Esophagus (tissue), 2 donors: ENCODE data around the gene EEF1B2. TPM values are rescaled to one million over a fixed set of nuclear protein-coding genes. Genes with fewer than 3 reads are reported as not detected.
A peak's percentile ranks its signal among the peaks of the same experiment; 100 is the strongest.
"Not testable (repeated sequence)": the region's sequence is repeated elsewhere in the genome, so short reads cannot be mapped to it uniquely, and the experiment has no call there.

Experiments used
- H3K27ac ChIP-seq, 2 donors: one replicate each; pipeline ENCODE4 v1.5.1; 2013; ENCODE audit warnings: low read depth in 2 of 2, mild to moderate bottlenecking in 2 of 2, inconsistent platforms in 1 of 2, low read length in 1 of 2, moderate library complexity in 1 of 2
- H3K27me3 ChIP-seq, 2 donors: one replicate each; pipeline ENCODE4 v1.6.1; 2013; ENCODE audit warnings: low read length in 2 of 2, control low read depth in 1 of 2, mild to moderate bottlenecking in 1 of 2; ENCODE audit not compliant: insufficient read depth in 2 of 2, control insufficient read depth in 1 of 2
- H3K36me3 ChIP-seq, 2 donors: one replicate each; pipeline ENCODE4 v1.6.1; 2013; ENCODE audit warnings: low read length in 1 of 2; ENCODE audit not compliant: control insufficient read depth in 2 of 2, insufficient read depth in 2 of 2
- H3K4me1 ChIP-seq, 2 donors: one replicate each; pipeline ENCODE4 v1.6.1; 2013; ENCODE audit warnings: low read length in 1 of 2; ENCODE audit not compliant: control insufficient read depth in 2 of 2, insufficient read depth in 2 of 2
- H3K4me3 ChIP-seq, 2 donors: one replicate each; pipeline ENCODE4 v1.5.1; 2013; ENCODE audit warnings: low read length in 2 of 2, mild to moderate bottlenecking in 2 of 2, low read depth in 1 of 2, moderate library complexity in 1 of 2
- H3K9me3 ChIP-seq, 2 donors: one replicate each; pipeline ENCODE4 v1.6.1; 2013; ENCODE audit warnings: mild to moderate bottlenecking in 2 of 2, low read depth in 1 of 2, low read length in 1 of 2, moderate library complexity in 1 of 2; ENCODE audit not compliant: control insufficient read depth in 2 of 2, insufficient read depth in 1 of 2
- WGBS, 2 donors: extraction: QIAGEN DNeasy Blood & Tissue Kit; methylation state at CpG; one replicate each; pipeline ENCODE4 v1.1.7; 2013; 5-methylcytosine and 5-hydroxymethylcytosine counted together
- polyA plus RNA-seq, 2 donors: library from polyadenylated mRNA; stranded (reverse); fragments of 200-250 nt; gene quantifications; one replicate each; pipeline ENCODE4 v1.2.3, GENCODE V29; 2013
- donor health status: healthy with polysubstance abuse.
- donor health status: Bipolar disorder and iron deficiency.

Gene EEF1B2
- polyA plus RNA-seq: 1,000 to 10,000 TPM in 1 of 2 donors, 100 to 1,000 TPM in 1; 803 to 1,031 TPM

- Histone ChIP-seq H3K36me3 (peaks cover 0 to 6% of the 10 kb centered on the region in 2 donors), H3K9me3 (no peaks in the 10 kb centered on the region), H3K27me3 (no peaks in the 10 kb centered on the region), H3K4me1 (peaks cover 2% of the 10 kb centered on the region in 2 donors), H3K27ac (peak within 1 kb of the TSS; percentile 85 to 94), H3K4me3 (peak within 1 kb of the TSS; percentile 72 to 78)
- WGBS, 2 donors: 0% methylated on average over 64 of the region's 64 CpGs
Observed at GRCh38 chr2:206159346-206160124, at the start of gene EEF1B2, which contains the start of gene NDUFS1. TSS of gene EEF1B2 (plus strand) at chr2:206159895. CDS start at chr2:206159980, 85 bp downstream. TSS of gene NDUFS1 (minus strand) at chr2:206159444. CDS start at chr2:206153678, 5,766 bp downstream.

- Histone ChIP-seq H3K4me3 (no peak overlapping the region), H3K27me3 (no peaks in the 10 kb centered on the region), H3K27ac (no peak overlapping the region), H3K36me3 (peaks cover 0 to 2% of the 10 kb centered on the region in 2 donors), H3K4me1 (no peaks in the 10 kb centered on the region), H3K9me3 (no peaks in the 10 kb centered on the region)
- 94 to 95% methylated on average over 3 of the region's 3 CpGs for WGBS, 2 donors
Observed at GRCh38 chr2:206112108-206112507, 47.6 kb upstream of the EEF1B2 start.

GRCh38 chr2:206112846-206113547, 46.7 kb upstream of the EEF1B2 start:
- Histone ChIP-seq H3K4me3 (no peak overlapping the region), H3K4me1 (no peaks in the 10 kb centered on the region), H3K36me3 (peaks cover 0 to 2% of the 10 kb centered on the region in 2 donors), H3K27ac (no peak overlapping the region), H3K9me3 (no peaks in the 10 kb centered on the region), H3K27me3 (no peaks in the 10 kb centered on the region)
- 91 to 95% methylated on average over 7 of the region's 7 CpGs for whole genome bisulfite sequencing, 2 donors

- Histone ChIP-seq H3K27ac (no peak overlapping the region), H3K36me3 (peaks cover 0 to 5% of the 10 kb centered on the region in 2 donors), H3K4me3 (no peak overlapping the region), H3K4me1 (no peaks in the 10 kb centered on the region), H3K9me3 (no peaks in the 10 kb centered on the region), H3K27me3 (no peaks in the 10 kb centered on the region)
- WGBS, 2 donors: 89 to 93% methylated on average over 3 of the region's 3 CpGs
Observed at GRCh38 chr2:206115026-206115578, 44.6 kb upstream of the EEF1B2 start.

- Histone ChIP-seq H3K27ac (no peak overlapping the region), H3K36me3 (peaks cover 0 to 5% of the 10 kb centered on the region in 2 donors), H3K9me3 (no peaks in the 10 kb centered on the region), H3K4me3 (no peak overlapping the region), H3K4me1 (no peaks in the 10 kb centered on the region), H3K27me3 (no peaks in the 10 kb centered on the region)
- 95 to 97% methylated on average over 21 of the region's 21 CpGs for WGBS, 2 donors
Observed at GRCh38 chr2:206116278-206116677, 43.4 kb upstream of the EEF1B2 start.

- peaks cover 0 to 11% of the 10 kb centered on the region in 2 donors for H3K36me3 ChIP-seq
- H3K4me1 ChIP-seq, H3K9me3 ChIP-seq, H3K27me3 ChIP-seq, H3K4me3 ChIP-seq, H3K27ac ChIP-seq: not testable (repeated sequence)
- 95 to 100% methylated on average over 3 of the region's 3 CpGs for WGBS, 2 donors
Observed at GRCh38 chr2:206122569-206122968, 37.1 kb upstream of the EEF1B2 start.

- no peaks in the 10 kb centered on the region for H3K9me3 ChIP-seq
- H3K27ac ChIP-seq: no peak overlapping the region
- no peaks in the 10 kb centered on the region for H3K27me3 ChIP-seq
- peaks cover 0 to 9% of the 10 kb centered on the region in 2 donors for H3K36me3 ChIP-seq
- H3K4me3 ChIP-seq: no peak overlapping the region
- H3K4me1 ChIP-seq: no peaks in the 10 kb centered on the region
Observed at GRCh38 chr2:206125901-206126300, 33.8 kb upstream of the EEF1B2 start.

GRCh38 chr2:206127656-206128055, 32.0 kb upstream of the EEF1B2 start:
- Histone ChIP-seq H3K4me1 (no peaks in the 10 kb centered on the region), H3K27me3 (no peaks in the 10 kb centered on the region), H3K9me3 (no peaks in the 10 kb centered on the region), H3K36me3 (peaks cover 3 to 7% of the 10 kb centered on the region in 2 donors), H3K4me3 (no peak overlapping the region), H3K27ac (no peak overlapping the region)

- no peaks in the 10 kb centered on the region for H3K9me3 ChIP-seq
- no peak overlapping the region for H3K27ac ChIP-seq
- peaks cover 3 to 10% of the 10 kb centered on the region in 2 donors for H3K36me3 ChIP-seq
- H3K4me3 ChIP-seq: no peak overlapping the region
- H3K4me1 ChIP-seq: no peaks in the 10 kb centered on the region
- no peaks in the 10 kb centered on the region for H3K27me3 ChIP-seq
- WGBS, 2 donors: 95 to 99% methylated on average over 4 of the region's 4 CpGs
Observed at GRCh38 chr2:206143451-206143850, 16.2 kb upstream of the EEF1B2 start.
